ENCODE results near the gene SP100. TPM values are rescaled to one million over a fixed set of nuclear protein-coding genes. Genes with fewer than 3 reads are reported as not detected.

The SP100 gene
- total RNA-seq, 1 donor from 2014 or later = 169 TPM

DNA sequence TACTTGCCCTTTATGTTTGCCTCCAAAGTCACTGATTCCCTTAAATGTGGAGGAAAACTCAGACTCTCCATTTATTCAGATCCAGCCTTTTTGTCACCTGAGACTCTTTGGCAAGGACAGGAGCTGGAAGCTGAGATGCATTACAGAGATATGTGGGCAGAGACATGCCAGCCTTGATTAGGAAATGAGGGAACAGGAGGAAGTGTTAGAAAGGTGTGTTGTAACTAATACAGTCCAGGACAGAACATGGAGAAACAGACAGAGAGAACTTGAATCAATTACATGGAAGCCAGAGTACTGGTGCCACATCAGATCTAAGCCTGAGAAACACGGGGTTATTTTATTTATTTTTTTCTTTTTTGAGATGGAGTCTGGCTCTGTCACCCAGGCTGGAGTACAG lies 79.0 kb downstream of the SP100 start:
- Histone ChIP-seq H3K4me2 (ENCODE audit: low read length) (no peak overlapping the region), H3K27me3 (ENCODE audit: insufficient read depth, low read length) (no peaks in the 10 kb centered on the region), H3K4me3 (ENCODE audit: insufficient read depth, low read depth, low read length) (no peak overlapping the region), H3K9me3 (ENCODE audit: insufficient read depth, low read depth, low read length) (no peaks in the 10 kb centered on the region), H3K79me2 (ENCODE audit: insufficient read depth, low read length) (no peaks in the 10 kb centered on the region), H2AFZ (ENCODE audit: low read depth, low read length) (no peak overlapping the region), H3K27ac (ENCODE audit: low read depth, low read length) (no peak overlapping the region), H3K36me3 (ENCODE audit: insufficient read depth, low read length) (peaks cover 16% of the 10 kb centered on the region), H3K9ac (ENCODE audit: low read length) (no peak overlapping the region), H4K20me1 (ENCODE audit: insufficient read depth, low read length) (no peaks in the 10 kb centered on the region), H3K4me1 (ENCODE audit: insufficient read depth, low read length) (no peaks in the 10 kb centered on the region)
- H3K36me3 Mint-ChIP-seq (ENCODE audit: low read depth, unreplicated experiment) = peaks cover 48% of the 10 kb centered on the region
- no peak for TF ChIP-seq EZH2 (IDR thresholded peaks at IDR 0.05; ENCODE audit: insufficient read depth, low read length)
- TF ChIP-seq, protein P1, sequence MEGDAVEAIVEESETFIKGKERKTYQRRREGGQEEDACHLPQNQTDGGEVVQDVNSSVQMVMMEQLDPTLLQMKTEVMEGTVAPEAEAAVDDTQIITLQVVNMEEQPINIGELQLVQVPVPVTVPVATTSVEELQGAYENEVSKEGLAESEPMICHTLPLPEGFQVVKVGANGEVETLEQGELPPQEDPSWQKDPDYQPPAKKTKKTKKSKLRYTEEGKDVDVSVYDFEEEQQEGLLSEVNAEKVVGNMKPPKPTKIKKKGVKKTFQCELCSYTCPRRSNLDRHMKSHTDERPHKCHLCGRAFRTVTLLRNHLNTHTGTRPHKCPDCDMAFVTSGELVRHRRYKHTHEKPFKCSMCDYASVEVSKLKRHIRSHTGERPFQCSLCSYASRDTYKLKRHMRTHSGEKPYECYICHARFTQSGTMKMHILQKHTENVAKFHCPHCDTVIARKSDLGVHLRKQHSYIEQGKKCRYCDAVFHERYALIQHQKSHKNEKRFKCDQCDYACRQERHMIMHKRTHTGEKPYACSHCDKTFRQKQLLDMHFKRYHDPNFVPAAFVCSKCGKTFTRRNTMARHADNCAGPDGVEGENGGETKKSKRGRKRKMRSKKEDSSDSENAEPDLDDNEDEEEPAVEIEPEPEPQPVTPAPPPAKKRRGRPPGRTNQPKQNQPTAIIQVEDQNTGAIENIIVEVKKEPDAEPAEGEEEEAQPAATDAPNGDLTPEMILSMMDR (IDR thresholded peaks at IDR 0.05; ENCODE audit: insufficient read depth, low read depth, low read length) = no peak
- peaks cover 12% of the 10 kb centered on the region for H3K9me3 Mint-ChIP-seq (ENCODE audit: unreplicated experiment)
- DNase-seq (ENCODE audit: low read depth) (no peak), FAIRE-seq (no peak)
- no peak overlapping the region for H3K4me3 Mint-ChIP-seq (ENCODE audit: unreplicated experiment)
- H3K27me3 Mint-ChIP-seq (ENCODE audit: low read depth, unreplicated experiment) = no peaks in the 10 kb centered on the region
- H3K4me1 Mint-ChIP-seq (ENCODE audit: low read depth, unreplicated experiment) = peaks cover 4% of the 10 kb centered on the region
- H3K27ac Mint-ChIP-seq (ENCODE audit: unreplicated experiment) = no peak overlapping the region

DNA sequence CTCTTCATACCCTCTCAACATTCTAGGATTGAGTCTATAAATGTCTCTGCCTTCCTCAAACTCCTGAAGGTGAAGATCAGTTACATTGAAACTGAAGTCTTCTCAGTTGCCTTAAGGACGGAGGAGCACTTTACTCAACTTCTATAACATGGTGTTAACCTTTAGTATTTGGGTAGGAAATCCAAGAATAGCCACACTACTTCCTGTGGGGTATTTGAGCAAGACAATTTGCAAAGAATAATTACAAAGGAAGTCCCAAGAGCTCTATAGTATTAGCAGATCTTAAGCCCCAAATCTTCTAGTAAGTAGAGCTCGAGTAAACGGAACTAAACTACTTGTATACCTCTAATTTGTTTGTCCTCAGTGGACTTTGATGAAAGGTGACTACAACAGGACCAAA lies 80.9 kb downstream of the SP100 start:
- TF ChIP-seq EZH2 (IDR thresholded peaks at IDR 0.05; ENCODE audit: insufficient read depth, low read length) = no peak
- TF ChIP-seq, protein P1 (IDR thresholded peaks at IDR 0.05; ENCODE audit: insufficient read depth, low read depth, low read length) = no peak

DNA sequence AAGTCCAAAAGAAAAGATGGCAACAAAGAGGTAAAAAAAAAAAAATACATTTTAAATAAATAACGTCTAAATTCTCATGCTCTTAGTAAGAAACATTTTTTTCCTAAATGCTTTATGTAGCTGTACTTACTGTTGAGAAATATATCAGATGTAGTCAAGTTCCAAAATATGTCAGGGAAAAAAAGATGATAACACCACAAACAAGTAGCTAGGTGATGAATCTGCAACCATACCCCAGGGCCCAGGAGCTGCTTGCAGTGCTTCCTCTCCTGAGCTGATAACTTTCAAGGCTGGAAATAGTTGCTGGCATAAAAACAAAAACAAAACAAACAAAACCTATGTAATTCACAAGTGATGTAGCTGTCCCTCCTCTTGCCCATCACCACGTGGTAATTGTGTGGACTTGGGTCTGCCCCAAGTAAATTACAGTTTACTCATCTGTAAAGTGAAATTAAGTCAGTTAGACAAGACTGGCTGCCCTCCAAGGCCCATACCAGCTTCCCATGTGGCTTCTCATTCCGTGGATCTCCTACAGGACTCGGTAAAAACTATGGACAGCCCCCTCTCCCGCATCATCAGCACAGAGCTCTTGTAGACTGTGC lies 82.6 kb downstream of the SP100 start:
- H3K36me3 Mint-ChIP-seq (ENCODE audit: low read depth, unreplicated experiment) = peaks cover 42% of the 10 kb centered on the region
- H3K4me1 Mint-ChIP-seq (ENCODE audit: low read depth, unreplicated experiment) = no peaks in the 10 kb centered on the region
- Histone ChIP-seq H3K4me1 (ENCODE audit: insufficient read depth, low read length) (no peaks in the 10 kb centered on the region), H3K79me2 (ENCODE audit: insufficient read depth, low read length) (no peaks in the 10 kb centered on the region), H3K27me3 (ENCODE audit: insufficient read depth, low read length) (no peaks in the 10 kb centered on the region), H4K20me1 (ENCODE audit: insufficient read depth, low read length) (no peaks in the 10 kb centered on the region), H2AFZ (ENCODE audit: low read depth, low read length) (no peak overlapping the region), H3K27ac (ENCODE audit: low read depth, low read length) (no peak overlapping the region), H3K4me2 (ENCODE audit: low read length) (no peak overlapping the region), H3K4me3 (ENCODE audit: insufficient read depth, low read depth, low read length) (no peak overlapping the region), H3K9ac (ENCODE audit: low read length) (no peak overlapping the region), H3K36me3 (ENCODE audit: insufficient read depth, low read length) (peaks cover 21% of the 10 kb centered on the region), H3K9me3 (ENCODE audit: insufficient read depth, low read depth, low read length) (no peaks in the 10 kb centered on the region)
- H3K9me3 Mint-ChIP-seq (ENCODE audit: unreplicated experiment) = peaks cover 5% of the 10 kb centered on the region
- H3K4me3 Mint-ChIP-seq (ENCODE audit: unreplicated experiment) = no peak overlapping the region
- no peak for TF ChIP-seq EZH2 (IDR thresholded peaks at IDR 0.05; ENCODE audit: insufficient read depth, low read length)
- TF ChIP-seq, protein P1 (IDR thresholded peaks at IDR 0.05; ENCODE audit: insufficient read depth, low read depth, low read length) = no peak
- H3K27ac Mint-ChIP-seq (ENCODE audit: unreplicated experiment) = no peak overlapping the region
- FAIRE-seq (no peak), DNase-seq (ENCODE audit: low read depth) (peak; percentile 2)
- no peaks in the 10 kb centered on the region for H3K27me3 Mint-ChIP-seq (ENCODE audit: low read depth, unreplicated experiment)

More for the DNA sequence above, 80.9 kb downstream of the SP100 start:
- H3K27me3 Mint-ChIP-seq (ENCODE audit: low read depth, unreplicated experiment) = no peaks in the 10 kb centered on the region
- peaks cover 21% of the 10 kb centered on the region for H3K36me3 ChIP-seq (ENCODE audit: insufficient read depth, low read length)
- H3K36me3 Mint-ChIP-seq (ENCODE audit: low read depth, unreplicated experiment) = peaks cover 46% of the 10 kb centered on the region
- H4K20me1 ChIP-seq (ENCODE audit: insufficient read depth, low read length) = no peaks in the 10 kb centered on the region
- FAIRE-seq = no peak
- H3K79me2 ChIP-seq (ENCODE audit: insufficient read depth, low read length) = no peaks in the 10 kb centered on the region
- no peak overlapping the region for H3K9ac ChIP-seq (ENCODE audit: low read length)
- no peak overlapping the region for H3K4me2 ChIP-seq (ENCODE audit: low read length)
- no peak for DNase-seq (ENCODE audit: low read depth)
- no peaks in the 10 kb centered on the region for H3K9me3 ChIP-seq (ENCODE audit: insufficient read depth, low read depth, low read length)
- no peak overlapping the region for H3K27ac Mint-ChIP-seq (ENCODE audit: unreplicated experiment)
- H3K4me3 ChIP-seq (ENCODE audit: insufficient read depth, low read depth, low read length) = no peak overlapping the region
- H3K27me3 ChIP-seq (ENCODE audit: insufficient read depth, low read length) = no peaks in the 10 kb centered on the region
- peaks cover 5% of the 10 kb centered on the region for H3K9me3 Mint-ChIP-seq (ENCODE audit: unreplicated experiment)
- H2AFZ ChIP-seq (ENCODE audit: low read depth, low read length) = no peak overlapping the region
- H3K4me1 Mint-ChIP-seq (ENCODE audit: low read depth, unreplicated experiment) = no peaks in the 10 kb centered on the region
- no peak overlapping the region for H3K27ac ChIP-seq (ENCODE audit: low read depth, low read length)
- H3K4me1 ChIP-seq (ENCODE audit: insufficient read depth, low read length) = no peaks in the 10 kb centered on the region
- H3K4me3 Mint-ChIP-seq (ENCODE audit: unreplicated experiment) = no peak overlapping the region

Data from astrocyte (in vitro differentiated cells and primary cell).